ENCODE results near the gene SLC43A3. TPM values are rescaled to one million over a fixed set of nuclear protein-coding genes. Genes with fewer than 3 reads are reported as not detected.

The SLC43A3 gene
- total RNA-seq, 2 donors from 2014 or later: 10.6 to 13.8 TPM

DNA sequence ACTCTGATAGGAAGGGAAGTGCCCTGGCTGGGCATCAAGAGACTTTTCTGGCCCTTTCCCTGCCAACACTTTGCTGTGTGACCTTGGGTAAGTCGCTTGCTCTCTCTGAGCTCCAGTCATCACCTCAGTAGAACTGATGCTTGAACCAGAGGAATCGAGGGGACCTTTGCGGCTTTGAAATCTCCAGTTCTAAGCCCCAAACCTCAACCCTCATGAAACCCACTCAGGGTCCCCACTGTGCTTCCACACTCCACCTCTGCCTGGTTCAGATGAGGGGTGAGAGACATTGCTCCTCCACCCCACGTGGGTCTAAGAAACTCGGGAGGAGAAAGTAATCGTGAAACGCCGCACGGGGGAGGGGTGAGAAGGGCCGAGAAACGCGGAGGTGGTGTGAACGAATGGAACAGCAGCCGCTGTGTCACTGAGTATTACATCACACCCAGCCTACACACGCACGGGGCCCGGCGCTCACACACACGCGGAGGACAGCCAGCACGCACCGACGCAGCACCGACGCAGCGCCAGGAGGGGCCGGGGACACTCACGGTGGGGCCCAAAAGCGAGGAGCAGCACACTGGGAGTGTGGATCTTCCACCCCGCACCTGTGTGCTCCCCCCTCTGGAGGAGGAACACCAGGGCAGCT, 37.7 kb upstream of the SLC43A3 start:
- peaks cover 88% of the 10 kb centered on the region for H3K27me3 Mint-ChIP-seq (ENCODE audit: insufficient read depth)
- Histone ChIP-seq H3K4me1 (ENCODE audit: control insufficient read depth, insufficient read depth, low read length) (peaks cover 3% of the 10 kb centered on the region), H3K9ac (ENCODE audit: extremely low read depth, low read length, poor library complexity, severe bottlenecking) (no peak overlapping the region), H3K36me3 (ENCODE audit: control insufficient read depth, insufficient read depth, low read length) (no peaks in the 10 kb centered on the region), H3K27ac (ENCODE audit: low read depth, low read length) (no peak overlapping the region), H3K9me3 (ENCODE audit: control insufficient read depth, low read length) (no peaks in the 10 kb centered on the region), H3K4me3 (ENCODE audit: low read length) (no peak overlapping the region), H3K27me3 (ENCODE audit: control insufficient read depth, insufficient read depth, low read length, poor library complexity, severe bottlenecking) (peaks cover 96% of the 10 kb centered on the region)
- WGBS, 2 experiments (ENCODE audit: insufficient coverage in 1 of 2, insufficient read length in 1 of 2): 75 to 76% methylated on average over 12 to 30 of the region's 30 CpGs
- peak; percentile 51 for DNase-seq
- H3K36me3 Mint-ChIP-seq (ENCODE audit: low read depth): no peaks in the 10 kb centered on the region
- TF ChIP-seq, protein P1, sequence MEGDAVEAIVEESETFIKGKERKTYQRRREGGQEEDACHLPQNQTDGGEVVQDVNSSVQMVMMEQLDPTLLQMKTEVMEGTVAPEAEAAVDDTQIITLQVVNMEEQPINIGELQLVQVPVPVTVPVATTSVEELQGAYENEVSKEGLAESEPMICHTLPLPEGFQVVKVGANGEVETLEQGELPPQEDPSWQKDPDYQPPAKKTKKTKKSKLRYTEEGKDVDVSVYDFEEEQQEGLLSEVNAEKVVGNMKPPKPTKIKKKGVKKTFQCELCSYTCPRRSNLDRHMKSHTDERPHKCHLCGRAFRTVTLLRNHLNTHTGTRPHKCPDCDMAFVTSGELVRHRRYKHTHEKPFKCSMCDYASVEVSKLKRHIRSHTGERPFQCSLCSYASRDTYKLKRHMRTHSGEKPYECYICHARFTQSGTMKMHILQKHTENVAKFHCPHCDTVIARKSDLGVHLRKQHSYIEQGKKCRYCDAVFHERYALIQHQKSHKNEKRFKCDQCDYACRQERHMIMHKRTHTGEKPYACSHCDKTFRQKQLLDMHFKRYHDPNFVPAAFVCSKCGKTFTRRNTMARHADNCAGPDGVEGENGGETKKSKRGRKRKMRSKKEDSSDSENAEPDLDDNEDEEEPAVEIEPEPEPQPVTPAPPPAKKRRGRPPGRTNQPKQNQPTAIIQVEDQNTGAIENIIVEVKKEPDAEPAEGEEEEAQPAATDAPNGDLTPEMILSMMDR (conservative IDR thresholded peaks at IDR 0.05): no peak
- H3K27ac Mint-ChIP-seq: no peak overlapping the region
- H3K4me3 Mint-ChIP-seq: no peak overlapping the region
- H3K4me1 Mint-ChIP-seq: peaks cover 14% of the 10 kb centered on the region
- no peaks in the 10 kb centered on the region for H3K9me3 Mint-ChIP-seq

DNA sequence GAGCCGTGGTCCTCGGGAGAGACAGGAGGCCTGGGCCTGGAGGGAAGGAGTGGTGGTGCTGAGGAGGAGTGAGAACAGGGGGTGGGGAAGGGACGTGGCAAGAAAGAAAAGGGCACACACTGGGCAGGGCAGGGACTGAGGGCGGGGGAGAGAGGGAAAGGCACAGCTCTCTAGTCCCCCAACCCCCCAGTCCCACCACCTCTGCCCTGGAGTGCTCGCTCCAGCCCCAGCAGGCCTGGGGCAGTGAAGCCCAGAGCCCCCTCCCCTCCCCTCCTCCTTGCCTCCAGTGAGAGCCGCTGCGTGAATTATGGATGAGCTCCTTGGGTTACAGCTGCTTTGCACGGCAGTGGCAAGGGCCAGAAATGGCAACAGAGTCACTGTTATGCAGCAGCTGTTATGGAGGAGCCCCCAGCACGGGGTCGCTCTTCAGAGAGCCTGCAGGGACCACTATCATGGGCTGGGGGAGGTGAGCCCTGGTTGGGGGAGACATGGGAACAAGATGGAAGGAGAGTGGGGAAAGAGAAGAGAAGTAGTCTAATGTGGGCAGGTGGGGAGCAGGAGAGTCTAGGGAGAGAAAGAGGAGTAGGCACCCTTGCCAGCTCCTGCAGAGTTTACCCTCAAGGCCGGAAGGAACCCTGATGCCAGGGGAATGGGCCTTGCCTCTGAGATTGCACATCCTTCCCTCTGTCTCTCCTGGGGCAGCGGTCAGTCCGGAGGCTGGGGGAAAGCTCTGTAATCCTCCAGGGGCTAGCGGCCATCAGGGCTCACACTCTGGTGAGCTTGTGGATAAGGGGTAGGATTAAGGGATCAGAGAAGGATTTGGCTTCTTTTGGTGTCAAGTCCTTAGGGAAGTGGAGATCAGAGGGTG, 37.0 kb upstream of the SLC43A3 start:
- Histone ChIP-seq H3K4me1 (ENCODE audit: control insufficient read depth, insufficient read depth, low read length) (peaks cover 3% of the 10 kb centered on the region), H3K9me3 (ENCODE audit: control insufficient read depth, low read length) (no peaks in the 10 kb centered on the region), H3K27me3 (ENCODE audit: control insufficient read depth, insufficient read depth, low read length, poor library complexity, severe bottlenecking) (peaks cover 96% of the 10 kb centered on the region), H3K4me3 (ENCODE audit: low read length) (no peak overlapping the region), H3K36me3 (ENCODE audit: control insufficient read depth, insufficient read depth, low read length) (no peaks in the 10 kb centered on the region), H3K9ac (ENCODE audit: extremely low read depth, low read length, poor library complexity, severe bottlenecking) (no peak overlapping the region), H3K27ac (ENCODE audit: low read depth, low read length) (peak overlapping the region; percentile 63)
- H3K27me3 Mint-ChIP-seq (ENCODE audit: insufficient read depth): peaks cover 92% of the 10 kb centered on the region
- H3K4me3 Mint-ChIP-seq: no peak overlapping the region
- TF ChIP-seq, protein P1 (conservative IDR thresholded peaks at IDR 0.05): no peak
- no peak overlapping the region for H3K27ac Mint-ChIP-seq
- peak; percentile 46 for DNase-seq
- no peaks in the 10 kb centered on the region for H3K9me3 Mint-ChIP-seq
- peaks cover 19% of the 10 kb centered on the region for H3K4me1 Mint-ChIP-seq
- no peaks in the 10 kb centered on the region for H3K36me3 Mint-ChIP-seq (ENCODE audit: low read depth)
- 40 to 49% methylated on average over 4 to 14 of the region's 14 CpGs for WGBS, 2 experiments (ENCODE audit: insufficient coverage in 1 of 2, insufficient read length in 1 of 2)

DNA sequence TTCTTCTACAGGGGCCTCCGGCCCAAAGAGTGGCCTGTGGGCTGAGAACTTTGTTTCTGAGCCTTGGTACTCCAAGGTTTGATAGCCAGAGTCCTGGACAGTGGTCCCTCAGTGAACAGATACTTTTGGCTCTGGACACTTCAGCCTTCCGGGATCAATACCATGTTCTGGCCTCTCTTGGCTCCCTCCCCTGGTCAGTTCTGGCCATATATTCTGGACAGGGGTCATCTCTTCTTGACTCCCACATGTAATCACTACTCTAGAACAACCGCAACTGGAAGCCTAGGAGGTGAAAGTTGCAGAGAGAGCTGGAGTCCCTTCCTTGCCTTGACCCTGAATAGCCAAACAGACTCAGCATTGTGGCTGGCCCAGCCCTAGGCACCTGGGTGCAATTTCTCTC, 35.7 kb upstream of the SLC43A3 start:
- no peak overlapping the region for H3K4me3 Mint-ChIP-seq
- H3K27me3 Mint-ChIP-seq (ENCODE audit: insufficient read depth): peaks cover 91% of the 10 kb centered on the region
- no peak overlapping the region for H3K27ac Mint-ChIP-seq
- no peak for DNase-seq
- no peaks in the 10 kb centered on the region for H3K9me3 Mint-ChIP-seq
- H3K36me3 ChIP-seq (ENCODE audit: control insufficient read depth, insufficient read depth, low read length): no peaks in the 10 kb centered on the region
- no peaks in the 10 kb centered on the region for H3K36me3 Mint-ChIP-seq (ENCODE audit: low read depth)
- H3K4me1 ChIP-seq (ENCODE audit: control insufficient read depth, insufficient read depth, low read length): peaks cover 3% of the 10 kb centered on the region
- H3K9ac ChIP-seq (ENCODE audit: extremely low read depth, low read length, poor library complexity, severe bottlenecking): no peak overlapping the region
- no peak overlapping the region for H3K4me3 ChIP-seq (ENCODE audit: low read length)
- no peak overlapping the region for H3K27ac ChIP-seq (ENCODE audit: low read depth, low read length)
- H3K9me3 ChIP-seq (ENCODE audit: control insufficient read depth, low read length): no peaks in the 10 kb centered on the region
- peaks cover 19% of the 10 kb centered on the region for H3K4me1 Mint-ChIP-seq
- TF ChIP-seq, protein P1 (conservative IDR thresholded peaks at IDR 0.05): no peak
- H3K27me3 ChIP-seq (ENCODE audit: control insufficient read depth, insufficient read depth, low read length, poor library complexity, severe bottlenecking): peaks cover 96% of the 10 kb centered on the region
- WGBS, 2 experiments (ENCODE audit: insufficient coverage in 1 of 2, insufficient read length in 1 of 2): 71 to 75% methylated on average over 1 to 3 of the region's 3 CpGs
